ENCODE data around the gene ALDH4A1.

The ALDH4A1 gene

GRCh38 chr1:18938707-18939070, 36.3 kb upstream of the ALDH4A1 start:
- DNase-seq = no peak

DNA sequence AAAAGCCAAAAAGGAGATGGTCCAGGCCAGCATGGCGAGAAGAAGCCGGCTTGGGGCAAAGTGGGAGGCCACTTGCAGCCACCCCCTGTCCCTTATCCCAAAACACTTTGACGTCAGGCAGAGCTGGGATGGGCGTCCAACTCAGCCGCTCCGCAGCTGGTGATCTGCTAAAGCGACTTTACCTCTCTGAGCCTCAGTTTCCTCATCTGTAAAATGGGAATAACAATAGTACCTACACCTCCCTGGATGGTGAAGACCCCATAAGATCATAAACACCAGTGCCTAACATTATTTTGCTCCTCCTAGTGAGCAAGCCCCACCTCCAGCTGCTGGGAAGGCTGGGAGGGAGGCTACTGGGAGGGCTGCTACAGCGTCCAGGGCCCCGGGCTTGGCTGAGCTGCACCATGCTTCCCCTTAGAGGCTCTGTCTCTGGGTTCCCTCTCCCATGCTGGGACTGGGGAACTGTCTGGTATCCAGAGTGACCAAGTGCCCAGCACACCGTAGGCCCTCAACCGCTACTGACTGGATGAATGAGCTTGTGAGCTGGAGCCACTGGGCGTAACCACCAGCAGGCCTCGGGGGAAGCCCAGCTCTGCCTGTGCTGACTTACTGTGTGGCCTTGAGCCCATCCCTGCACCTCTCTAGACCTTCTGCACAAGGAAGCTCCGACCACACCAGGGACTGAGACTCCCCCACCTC, 35.8 kb upstream of the ALDH4A1 start:
- DNase-seq = no peak

- no peak for DNase-seq
Measured at GRCh38 chr1:18937539-18937938, 35.2 kb upstream of the ALDH4A1 start.

- DNase-seq = no peak
Measured at GRCh38 chr1:18936814-18937481, 34.6 kb upstream of the ALDH4A1 start.

DNA sequence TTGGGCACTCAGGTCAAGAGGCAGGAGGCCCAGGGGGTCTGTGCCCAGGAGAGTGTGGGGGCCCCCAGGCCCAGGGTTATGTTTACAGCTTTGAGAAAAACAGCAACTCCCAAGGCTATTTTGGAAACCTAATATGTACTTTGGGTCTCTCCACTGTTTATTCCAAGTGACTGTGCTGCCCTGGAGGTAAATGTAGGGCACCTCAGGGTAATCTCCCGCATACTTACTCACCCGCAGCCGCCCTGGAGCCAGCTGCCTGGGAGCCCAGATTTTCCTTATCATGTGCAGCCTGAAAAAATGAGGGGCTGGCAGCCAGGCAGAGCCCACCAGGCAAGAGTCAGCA, 34.1 kb upstream of the ALDH4A1 start:
- DNase-seq = no peak

- peak; percentile 59 for DNase-seq
Measured at GRCh38 chr1:18934205-18935000, 32.0 kb upstream of the ALDH4A1 start.

DNA sequence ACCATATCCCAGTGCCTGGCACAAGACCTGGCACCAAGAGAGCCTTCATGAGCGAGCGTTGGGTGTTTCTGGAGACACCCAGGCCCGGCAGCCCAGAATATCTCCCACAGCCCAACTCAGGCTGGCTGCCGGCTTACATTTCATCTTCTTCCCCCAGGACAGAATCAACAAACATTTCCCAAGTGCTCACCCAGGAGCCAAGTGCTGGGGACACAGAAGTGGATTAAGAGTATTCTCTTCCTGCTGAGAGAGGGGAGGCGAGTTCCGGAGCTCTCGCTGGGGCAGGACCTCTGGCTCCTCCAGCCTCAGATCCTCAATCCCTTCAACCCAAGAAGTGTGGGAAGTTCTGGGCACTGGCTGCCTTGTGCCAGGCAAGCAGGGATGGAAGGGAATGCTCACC, 30.5 kb upstream of the ALDH4A1 start:
- no peak for DNase-seq

GRCh38 chr1:18932387-18932786, 30.0 kb upstream of the ALDH4A1 start:
- DNase-seq = no peak

GRCh38 chr1:18931730-18932129, 29.4 kb upstream of the ALDH4A1 start:
- no peak for DNase-seq

GRCh38 chr1:18929686-18930085, 27.3 kb upstream of the ALDH4A1 start:
- no peak for DNase-seq

GRCh38 chr1:18928985-18929384, 26.6 kb upstream of the ALDH4A1 start:
- no peak for DNase-seq

- DNase-seq = no peak
Measured at GRCh38 chr1:18928406-18928805, 26.1 kb upstream of the ALDH4A1 start.

DNA sequence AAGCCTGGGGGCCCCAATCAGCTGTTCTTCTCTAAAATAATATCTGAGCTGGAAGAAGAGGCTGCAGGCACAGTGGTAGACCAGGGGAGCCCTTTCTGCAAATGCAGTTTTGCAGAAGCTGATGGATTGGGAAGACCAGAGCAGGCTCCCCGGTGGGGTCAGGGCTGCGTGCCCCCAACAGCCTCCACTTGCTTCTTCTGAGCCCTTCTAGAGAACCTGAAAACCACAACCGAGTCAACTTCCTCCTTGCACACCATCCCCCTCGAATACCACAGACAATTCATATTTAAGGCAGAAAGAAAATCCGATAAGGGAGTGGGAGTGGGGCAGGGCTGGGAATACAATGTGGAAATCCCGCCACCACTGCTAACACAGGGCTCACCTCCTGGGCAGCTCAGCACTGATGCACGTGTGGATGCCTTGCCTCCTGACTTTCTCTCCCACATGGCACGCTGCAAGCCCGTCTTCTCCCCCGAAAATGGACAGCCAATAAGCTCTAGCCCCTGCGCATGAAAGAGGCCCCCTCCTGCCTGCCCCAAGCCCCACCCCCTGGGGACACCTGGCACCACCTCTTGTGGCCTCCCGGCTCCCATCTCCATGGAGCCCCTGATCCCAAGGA, 25.4 kb upstream of the ALDH4A1 start:
- peak; percentile 68 for DNase-seq

GRCh38 chr1:18927082-18927653, 24.8 kb upstream of the ALDH4A1 start:
- peak; percentile 37 for DNase-seq

DNA sequence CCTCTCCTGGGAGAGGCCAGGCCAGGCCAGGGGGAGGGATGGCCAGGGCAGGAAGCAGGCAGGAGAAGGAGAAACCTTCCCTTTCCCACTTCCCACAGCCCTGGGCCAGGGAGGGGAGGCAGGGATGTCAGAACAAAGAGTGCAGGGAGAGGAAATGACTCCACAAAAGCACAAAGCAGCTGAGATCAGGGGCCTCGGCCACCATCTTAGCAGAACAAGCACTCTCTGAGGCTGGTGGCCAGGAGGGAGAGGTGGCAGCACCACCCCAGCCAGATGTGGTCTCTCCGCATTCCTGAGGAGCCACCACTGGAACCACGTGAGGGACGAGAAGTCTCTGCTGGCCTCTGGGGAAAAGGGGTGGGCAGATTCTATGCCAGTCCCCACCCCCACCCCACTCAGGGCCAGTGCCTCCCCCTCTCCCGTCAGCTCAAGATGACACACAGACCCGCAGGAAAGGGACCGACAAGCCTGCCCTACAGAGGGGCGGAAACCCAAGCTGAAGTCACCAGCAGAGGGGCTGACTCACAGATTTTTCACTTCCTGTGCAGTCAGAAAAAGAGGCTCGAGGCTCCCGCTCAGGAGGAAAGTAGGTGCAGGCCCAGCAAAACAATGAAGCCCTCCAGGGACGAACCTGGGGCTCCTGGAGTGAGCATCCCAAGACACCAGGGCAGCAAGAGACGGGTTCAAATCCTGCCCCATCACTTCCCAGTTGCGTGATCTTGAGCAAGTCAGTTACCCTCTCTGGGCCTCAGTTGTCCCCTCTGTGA, 24.1 kb upstream of the ALDH4A1 start:
- DNase-seq = peak; percentile 92

GRCh38 chr1:18925279-18925678, 22.9 kb upstream of the ALDH4A1 start:
- DNase-seq = no peak

- DNase-seq = no peak
Measured at GRCh38 chr1:18924221-18924691, 21.9 kb upstream of the ALDH4A1 start.

- no peak for DNase-seq
Measured at GRCh38 chr1:18923756-18924211, 21.4 kb upstream of the ALDH4A1 start.

GRCh38 chr1:18922848-18923755, 20.7 kb upstream of the ALDH4A1 start:
- no peak for DNase-seq

DNA sequence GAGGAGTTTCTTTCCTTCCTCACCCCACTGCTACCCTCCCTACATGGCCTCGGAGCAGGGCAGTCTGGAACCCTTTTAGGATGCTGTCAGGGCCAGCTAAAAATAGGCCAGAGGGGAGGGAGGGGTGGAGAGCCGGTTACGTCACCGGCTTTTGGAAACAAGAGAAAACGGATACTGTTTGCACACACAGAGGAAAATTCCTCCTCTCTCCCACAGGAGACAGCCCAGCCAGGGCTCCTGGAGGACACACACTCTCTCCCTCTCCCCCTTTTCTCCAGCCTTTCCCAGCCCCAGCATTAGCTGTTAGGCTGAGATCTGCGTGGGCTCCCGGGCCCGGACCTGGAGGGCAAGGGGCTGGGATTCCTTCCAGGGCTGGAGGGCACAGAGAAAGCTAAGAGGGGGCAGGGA, 20.0 kb upstream of the ALDH4A1 start:
- no peak for DNase-seq

All from CD4-positive, alpha-beta T cell treated with Interleukin-4 for 4 hours (primary cell).